SK-N-SH treated with all-trans-retinoic acid at 6 μM for 48 hours (cell line): Measurements from ENCODE around the gene THUMPD2.

Source experiments
- ATAC-seq: fragments of 200-7000 bp; cut with Tn5 transposase; 3 replicates; pipeline ENCODE4 v1.9.1; 2020; ENCODE audit warnings: mild to moderate bottlenecking, moderate library complexity
- ARNTL ChIP-seq: fragments of 450-650 bp; formaldehyde crosslinking; IDR thresholded peaks from 2 replicates; pipeline ENCODE4 v1.5.0; 2020; ENCODE audit warnings: low read depth, mild to moderate bottlenecking, moderate library complexity, borderline replicate concordance
- CREB5 ChIP-seq: fragments of 250-450 bp; sonication (Bioruptor Pico); IDR thresholded peaks from 2 replicates; pipeline ENCODE4 v1.5.1; 2020; ENCODE audit warnings: low read depth, mild to moderate bottlenecking, moderate library complexity
- CSRNP3 ChIP-seq: fragments of 250-450 bp; sonication (Bioruptor Pico); IDR thresholded peaks from 2 replicates; pipeline ENCODE4 v1.5.1; 2021; ENCODE audit warnings: mild to moderate bottlenecking, moderate library complexity
- GLIS3 ChIP-seq: fragments of 250-450 bp; sonication (Bioruptor Pico); IDR thresholded peaks from 2 replicates; pipeline ENCODE4 v1.5.0; 2020; ENCODE audit warnings: mild to moderate bottlenecking, moderate library complexity
- ISL1 ChIP-seq: fragments of 250-450 bp; sonication (Bioruptor Pico); IDR thresholded peaks from 2 replicates; pipeline ENCODE4 v2.1.2; 2022; ENCODE audit warnings: mild to moderate bottlenecking, moderate library complexity
- OSR1 ChIP-seq: fragments of 250-450 bp; sonication (Bioruptor Pico); IDR thresholded peaks from 2 replicates; pipeline ENCODE4 v1.8.0; 2022; ENCODE audit warnings: moderate library complexity, mild to moderate bottlenecking, inconsistent platforms
- PATZ1 ChIP-seq: fragments of 250-450 bp; sonication (Bioruptor Pico); IDR thresholded peaks from 2 replicates; pipeline ENCODE4 v1.8.0; 2020; ENCODE audit warnings: mild to moderate bottlenecking, moderate library complexity, borderline replicate concordance
- POU6F1 ChIP-seq: fragments of 250-450 bp; sonication (Bioruptor Pico); IDR thresholded peaks from 2 replicates; pipeline ENCODE4 v1.8.0; 2021; ENCODE audit warnings: low read depth, mild to moderate bottlenecking, moderate library complexity, borderline replicate concordance
- PPARA ChIP-seq: fragments of 250-450 bp; sonication (Bioruptor Pico); IDR thresholded peaks from 2 replicates; pipeline ENCODE4 v1.5.0; 2020; ENCODE audit warnings: mild to moderate bottlenecking, borderline replicate concordance
- RARB ChIP-seq: fragments of 250-450 bp; sonication (Bioruptor Pico); IDR thresholded peaks from 2 replicates; pipeline ENCODE4 v1.8.0; 2021; ENCODE audit warnings: mild to moderate bottlenecking, moderate library complexity
- SNAI2 ChIP-seq: fragments of 250-450 bp; sonication (Bioruptor Pico); IDR thresholded peaks from 2 replicates; pipeline ENCODE4 v1.5.0; 2020; ENCODE audit warnings: mild to moderate bottlenecking, moderate library complexity
- TCF4 ChIP-seq: fragments of 250-450 bp; sonication (Bioruptor Pico); IDR thresholded peaks from 2 replicates; pipeline ENCODE4 v1.8.0; 2021; ENCODE audit warnings: mild to moderate bottlenecking, moderate library complexity, borderline replicate concordance
- TOX ChIP-seq: fragments of 250-450 bp; sonication (Bioruptor Pico); IDR thresholded peaks from 2 replicates; pipeline ENCODE4 v1.8.0; 2021; ENCODE audit warnings: mild to moderate bottlenecking, moderate library complexity, borderline replicate concordance
- TSHZ2 ChIP-seq: fragments of 250-450 bp; sonication (Bioruptor Pico); IDR thresholded peaks from 2 replicates; pipeline ENCODE4 v1.5.0; 2020; ENCODE audit warnings: mild to moderate bottlenecking, moderate library complexity
- ZC3H10 ChIP-seq: fragments of 250-450 bp; sonication (Bioruptor Pico); IDR thresholded peaks from 2 replicates; pipeline ENCODE4 v1.5.1; 2021; ENCODE audit warnings: mild to moderate bottlenecking, moderate library complexity
- ZFP3 ChIP-seq: fragments of 250-450 bp; sonication (Bioruptor Pico); IDR thresholded peaks from 2 replicates; pipeline ENCODE4 v1.5.0; 2020; ENCODE audit warnings: mild to moderate bottlenecking, moderate library complexity
- ZFP30 ChIP-seq: fragments of 450-650 bp; formaldehyde crosslinking; IDR thresholded peaks from 2 replicates; pipeline ENCODE4 v1.5.0; 2022; ENCODE audit warnings: mild to moderate bottlenecking, moderate library complexity
- ZNF565 ChIP-seq: fragments of 450-650 bp; formaldehyde crosslinking; conservative IDR thresholded peaks from 2 replicates; pipeline ENCODE4 v1.5.0; 2020; ENCODE audit warnings: low read depth, mild to moderate bottlenecking, moderate library complexity
- ZNF70 ChIP-seq: fragments of 450-650 bp; formaldehyde crosslinking; IDR thresholded peaks from 2 replicates; pipeline ENCODE4 v1.5.0; 2020; ENCODE audit warnings: mild to moderate bottlenecking, moderate library complexity
- ZNF8 ChIP-seq: fragments of 450-650 bp; formaldehyde crosslinking; IDR thresholded peaks from 2 replicates; pipeline ENCODE4 v1.5.0; 2020; ENCODE audit warnings: mild to moderate bottlenecking, moderate library complexity

THUMPD2 gene

GRCh38 chr2:39704540-39704939, 74.5 kb downstream of the THUMPD2 start (continued):
- TF ChIP-seq POU6F1 (CRISPR knock-in tag): no peak

- 0 out of 2 replicates have a peak, but pooled peaks have one; percentile 47 for TF ChIP-seq TSHZ2 (CRISPR knock-in tag)
- TF ChIP-seq TOX (CRISPR knock-in tag): no peak
- TF ChIP-seq TCF4 (CRISPR knock-in tag): peak; percentile 75; the same call in 1 of the 2 replicates
- ATAC-seq: no peak
These were observed 75.7 kb downstream of the THUMPD2 start for GRCh38 chr2:39703181-39703872.

- TF ChIP-seq ISL1 (CRISPR knock-in tag): no peak
- TF ChIP-seq ZFP3: no peak
- TF ChIP-seq ZFP30 (CRISPR knock-in tag): no peak
- no peak for TF ChIP-seq TCF4 (CRISPR knock-in tag)
- no peak for TF ChIP-seq RARB (CRISPR knock-in tag)
- no peak for TF ChIP-seq CSRNP3 (CRISPR knock-in tag)
- TF ChIP-seq PATZ1 (CRISPR knock-in tag): no peak
- TF ChIP-seq CREB5 (CRISPR knock-in tag): no peak
- no peak for TF ChIP-seq TOX (CRISPR knock-in tag)
- no peak for TF ChIP-seq POU6F1 (CRISPR knock-in tag)
- TF ChIP-seq GLIS3 (CRISPR knock-in tag): no peak
- TF ChIP-seq ZNF565 (CRISPR knock-in tag): no peak
- no peak for TF ChIP-seq ZC3H10 (CRISPR knock-in tag)
- no peak for TF ChIP-seq SNAI2 (CRISPR knock-in tag)
- TF ChIP-seq ZNF8 (CRISPR knock-in tag): no peak
- TF ChIP-seq PPARA (CRISPR knock-in tag): no peak
- no peak for TF ChIP-seq ARNTL (CRISPR knock-in tag)
- no peak for TF ChIP-seq OSR1
- TF ChIP-seq TSHZ2 (CRISPR knock-in tag): no peak
- no peak for TF ChIP-seq ZNF70 (CRISPR knock-in tag)
- no peak for ATAC-seq
These were observed 77.9 kb downstream of the THUMPD2 start for GRCh38 chr2:39701137-39701536.
